Measurements from ENCODE around the gene NT5DC2.

The NT5DC2 gene

GRCh38 chr3:52494886-52495495, 38.7 kb downstream of the NT5DC2 start, which contains the start of gene STAB1:
TSS of gene STAB1 (plus strand) at chr3:52495338. CDS start at chr3:52495414, 76 bp downstream.
- Histone ChIP-seq H4K8ac (ENCODE audit: low read length) (peak within 1 kb of the TSS; percentile 50), H2AFZ (ENCODE audit: low read depth, low read length) (no peak within 1 kb of the TSS), H3K23ac (ENCODE audit: low read length in 2 of 2) (no peak within 1 kb of the TSS), H3K27ac (ENCODE audit: low read length, poor library complexity, severe bottlenecking) (no peak within 1 kb of the TSS), H4K91ac (ENCODE audit: low read length) (peak within 1 kb of the TSS; percentile 76), H2BK12ac (ENCODE audit: low read length in 2 of 2) (peak within 1 kb of the TSS; percentile 56 to 65), H2BK120ac (ENCODE audit: low read depth, low read length) (no peak within 1 kb of the TSS), H3K14ac (ENCODE audit: low read length in 2 of 2) (no peak within 1 kb of the TSS), H3K36me3 (ENCODE audit: control insufficient read depth in 1 of 2, insufficient read depth in 2 of 2, low read depth in 1 of 2, low read length in 2 of 2) (peaks cover 34 to 47% of the 10 kb centered on the region in 2 experiments), H3K79me1 (replicated peaks; ENCODE audit: low read length, poor library complexity, severe bottlenecking) (peaks cover 15% of the 10 kb centered on the region), H2BK5ac (ENCODE audit: low read depth, low read length, poor library complexity, severe bottlenecking) (no peak within 1 kb of the TSS), H3K4me3 (ENCODE audit: insufficient read depth in 1 of 2, low read depth in 1 of 2, low read length in 2 of 2) (peak within 1 kb of the TSS in 1 of 2 experiments; percentile 16), H3K4me1 (ENCODE audit: control insufficient read depth, insufficient read depth, low read depth, low read length) (peaks cover 66% of the 10 kb centered on the region), H3K9ac (ENCODE audit: low read length) (peak within 1 kb of the TSS; percentile 49), H2BK15ac (ENCODE audit: low read depth, poor library complexity, severe bottlenecking) (peak within 1 kb of the TSS; percentile 44), H3K4ac (ENCODE audit: low read depth in 1 of 2, low read length in 2 of 2) (peak within 1 kb of the TSS; percentile 7 to 59), H3K18ac (ENCODE audit: low read depth in 1 of 2, low read length in 2 of 2) (peak within 1 kb of the TSS; percentile 52 to 63), H3K27me3 (ENCODE audit: control insufficient read depth in 1 of 2, insufficient read depth in 1 of 2, low read length in 2 of 2) (no peaks in the 10 kb centered on the region), H3K9me3 (ENCODE audit: control insufficient read depth, low read length) (no peaks in the 10 kb centered on the region), H3K4me2 (ENCODE audit: low read length, poor library complexity, severe bottlenecking) (no peak within 1 kb of the TSS), H2AK5ac (ENCODE audit: low read length, severe bottlenecking) (no peak within 1 kb of the TSS)
- WGBS = 93% methylated on average over 25 of the region's 25 CpGs
- DNase-seq = no peak

GRCh38 chr3:52494445-52494844, 39.2 kb downstream of the NT5DC2 start:
- Histone ChIP-seq H3K79me1 (replicated peaks; ENCODE audit: low read length, poor library complexity, severe bottlenecking) (peaks cover 17% of the 10 kb centered on the region), H3K23ac (ENCODE audit: low read length in 2 of 2) (no peak overlapping the region), H3K9me3 (ENCODE audit: control insufficient read depth, low read length) (no peaks in the 10 kb centered on the region), H3K4me1 (ENCODE audit: control insufficient read depth, insufficient read depth, low read depth, low read length) (peaks cover 68% of the 10 kb centered on the region), H4K91ac (ENCODE audit: low read length) (no peak overlapping the region), H3K18ac (ENCODE audit: low read depth in 1 of 2, low read length in 2 of 2) (peak overlapping the region in 1 of 2 experiments; percentile 26), H3K27me3 (ENCODE audit: control insufficient read depth in 1 of 2, insufficient read depth in 1 of 2, low read length in 2 of 2) (no peaks in the 10 kb centered on the region), H2AFZ (ENCODE audit: low read depth, low read length) (no peak overlapping the region), H2BK120ac (ENCODE audit: low read depth, low read length) (no peak overlapping the region), H3K9ac (ENCODE audit: low read length) (no peak overlapping the region), H3K36me3 (ENCODE audit: control insufficient read depth in 1 of 2, insufficient read depth in 2 of 2, low read depth in 1 of 2, low read length in 2 of 2) (peaks cover 40 to 53% of the 10 kb centered on the region in 2 experiments), H3K27ac (ENCODE audit: low read length, poor library complexity, severe bottlenecking) (no peak overlapping the region), H2BK5ac (ENCODE audit: low read depth, low read length, poor library complexity, severe bottlenecking) (no peak overlapping the region), H3K4me3 (ENCODE audit: insufficient read depth in 1 of 2, low read depth in 1 of 2, low read length in 2 of 2) (no peak overlapping the region), H3K14ac (ENCODE audit: low read length in 2 of 2) (no peak overlapping the region), H4K8ac (ENCODE audit: low read length) (no peak overlapping the region), H2AK5ac (ENCODE audit: low read length, severe bottlenecking) (no peak overlapping the region), H3K4ac (ENCODE audit: low read depth in 1 of 2, low read length in 2 of 2) (no peak overlapping the region), H2BK12ac (ENCODE audit: low read length in 2 of 2) (peak overlapping the region in 1 of 2 experiments; percentile 17), H2BK15ac (ENCODE audit: low read depth, poor library complexity, severe bottlenecking) (no peak overlapping the region), H3K4me2 (ENCODE audit: low read length, poor library complexity, severe bottlenecking) (no peak overlapping the region)
- no peak for DNase-seq
- 89% methylated on average over 7 of the region's 7 CpGs for WGBS

- H3K9me3 ChIP-seq (ENCODE audit: control insufficient read depth, low read length) = no peaks in the 10 kb centered on the region
- peaks cover 66% of the 10 kb centered on the region for H3K4me1 ChIP-seq (ENCODE audit: control insufficient read depth, insufficient read depth, low read depth, low read length)
These were observed 40.2 kb downstream of the NT5DC2 start for GRCh38 chr3:52493232-52494017.

GRCh38 chr3:52492059-52492458, 41.6 kb downstream of the NT5DC2 start:
- Histone ChIP-seq H2AK5ac (ENCODE audit: low read length, severe bottlenecking) (no peak overlapping the region), H3K9ac (ENCODE audit: low read length) (no peak overlapping the region), H3K14ac (ENCODE audit: low read length in 2 of 2) (no peak overlapping the region), H3K4me1 (ENCODE audit: control insufficient read depth, insufficient read depth, low read depth, low read length) (peaks cover 59% of the 10 kb centered on the region), H2BK12ac (ENCODE audit: low read length in 2 of 2) (no peak overlapping the region), H2BK120ac (ENCODE audit: low read depth, low read length) (no peak overlapping the region), H3K23ac (ENCODE audit: low read length in 2 of 2) (no peak overlapping the region), H4K8ac (ENCODE audit: low read length) (no peak overlapping the region), H3K36me3 (ENCODE audit: control insufficient read depth in 1 of 2, insufficient read depth in 2 of 2, low read depth in 1 of 2, low read length in 2 of 2) (peaks cover 62 to 76% of the 10 kb centered on the region in 2 experiments), H3K9me3 (ENCODE audit: control insufficient read depth, low read length) (no peaks in the 10 kb centered on the region), H3K4ac (ENCODE audit: low read depth in 1 of 2, low read length in 2 of 2) (no peak overlapping the region), H3K27ac (ENCODE audit: low read length, poor library complexity, severe bottlenecking) (no peak overlapping the region), H3K4me2 (ENCODE audit: low read length, poor library complexity, severe bottlenecking) (no peak overlapping the region), H2BK5ac (ENCODE audit: low read depth, low read length, poor library complexity, severe bottlenecking) (no peak overlapping the region), H3K4me3 (ENCODE audit: insufficient read depth in 1 of 2, low read depth in 1 of 2, low read length in 2 of 2) (no peak overlapping the region), H3K18ac (ENCODE audit: low read depth in 1 of 2, low read length in 2 of 2) (no peak overlapping the region), H3K79me1 (replicated peaks; ENCODE audit: low read length, poor library complexity, severe bottlenecking) (peaks cover 21% of the 10 kb centered on the region), H3K27me3 (ENCODE audit: control insufficient read depth in 1 of 2, insufficient read depth in 1 of 2, low read length in 2 of 2) (no peaks in the 10 kb centered on the region), H2AFZ (ENCODE audit: low read depth, low read length) (no peak overlapping the region), H4K91ac (ENCODE audit: low read length) (no peak overlapping the region), H2BK15ac (ENCODE audit: low read depth, poor library complexity, severe bottlenecking) (no peak overlapping the region)
- 97% methylated on average over 21 of the region's 21 CpGs for WGBS
- no peak for DNase-seq

More at GRCh38 chr3:52493232-52494017, 40.2 kb downstream of the NT5DC2 start:
- no peak for DNase-seq
- Histone ChIP-seq H2AK5ac (ENCODE audit: low read length, severe bottlenecking) (no peak overlapping the region), H3K4me3 (ENCODE audit: insufficient read depth in 1 of 2, low read depth in 1 of 2, low read length in 2 of 2) (no peak overlapping the region), H3K27ac (ENCODE audit: low read length, poor library complexity, severe bottlenecking) (no peak overlapping the region), H2BK12ac (ENCODE audit: low read length in 2 of 2) (no peak overlapping the region), H3K23ac (ENCODE audit: low read length in 2 of 2) (no peak overlapping the region), H4K8ac (ENCODE audit: low read length) (no peak overlapping the region), H3K4me2 (ENCODE audit: low read length, poor library complexity, severe bottlenecking) (no peak overlapping the region), H3K4ac (ENCODE audit: low read depth in 1 of 2, low read length in 2 of 2) (no peak overlapping the region), H3K9ac (ENCODE audit: low read length) (no peak overlapping the region), H3K18ac (ENCODE audit: low read depth in 1 of 2, low read length in 2 of 2) (peak overlapping the region in 1 of 2 experiments; percentile 9), H3K27me3 (ENCODE audit: control insufficient read depth in 1 of 2, insufficient read depth in 1 of 2, low read length in 2 of 2) (no peaks in the 10 kb centered on the region), H2BK15ac (ENCODE audit: low read depth, poor library complexity, severe bottlenecking) (no peak overlapping the region), H2AFZ (ENCODE audit: low read depth, low read length) (no peak overlapping the region), H3K79me1 (replicated peaks; ENCODE audit: low read length, poor library complexity, severe bottlenecking) (peaks cover 17% of the 10 kb centered on the region), H3K14ac (ENCODE audit: low read length in 2 of 2) (no peak overlapping the region), H2BK5ac (ENCODE audit: low read depth, low read length, poor library complexity, severe bottlenecking) (no peak overlapping the region), H3K36me3 (ENCODE audit: control insufficient read depth in 1 of 2, insufficient read depth in 2 of 2, low read depth in 1 of 2, low read length in 2 of 2) (peaks cover 48 to 63% of the 10 kb centered on the region in 2 experiments), H4K91ac (ENCODE audit: low read length) (peak overlapping the region; percentile 2), H2BK120ac (ENCODE audit: low read depth, low read length) (no peak overlapping the region)
- WGBS = 93% methylated on average over 7 of the region's 7 CpGs
